Immature natural killer cell (primary cell): ENCODE data around the gene TMEM72. TPM values are rescaled to one million over a fixed set of nuclear protein-coding genes. Genes with fewer than 3 reads are reported as not detected.

Experiments
- DNase-seq, 3 donors: peaks; one replicate each; pipeline ENCODE4 v3.0.0; 2022; ENCODE audit warnings: mixed read lengths in 1 of 3
- H3K27ac Mint-ChIP-seq, 6 donors: one replicate each; pipeline ENCODE4 v1.8.0; 2020; ENCODE audit warnings: mixed read lengths in 6 of 6, mild to moderate bottlenecking in 5 of 6, inconsistent platforms in 4 of 6, moderate library complexity in 3 of 6
- H3K27me3 Mint-ChIP-seq, 3 donors: one replicate each; pipeline ENCODE4 v1.8.0; 2020 to 2021; ENCODE audit warnings: low read depth in 3 of 3, mild to moderate bottlenecking in 3 of 3, mixed read lengths in 3 of 3, moderate library complexity in 3 of 3, inconsistent platforms in 1 of 3
- H3K36me3 Mint-ChIP-seq, 3 donors: one replicate each; pipeline ENCODE4 v1.8.0; 2020; ENCODE audit warnings: mixed read lengths in 3 of 3, inconsistent platforms in 2 of 3, mild to moderate bottlenecking in 2 of 3
- H3K4me1 Mint-ChIP-seq, 2 donors: one replicate each; pipeline ENCODE4 v1.8.0; 2020; ENCODE audit warnings: inconsistent platforms in 2 of 2, mild to moderate bottlenecking in 2 of 2, mixed read lengths in 2 of 2, moderate library complexity in 1 of 2
- H3K4me3 Mint-ChIP-seq, 5 donors: one replicate each; pipeline ENCODE4 v1.8.0; 2020; ENCODE audit warnings: mild to moderate bottlenecking in 5 of 5, mixed read lengths in 5 of 5, inconsistent platforms in 3 of 5, moderate library complexity in 3 of 5
- H3K9me3 Mint-ChIP-seq, 6 donors: one replicate each; pipeline ENCODE4 v1.8.0; 2020; ENCODE audit warnings: mild to moderate bottlenecking in 6 of 6, mixed read lengths in 6 of 6, inconsistent platforms in 4 of 6, moderate library complexity in 3 of 6
- polyA plus RNA-seq, 3 donors: library from polyadenylated mRNA; unstranded; fragments of 300-500 nt; fragmentation: Illumina TruSeq; gene quantifications; one replicate each; pipeline ENCODE4 v1.2.3, GENCODE V29; 2021

TMEM72 gene
- polyA plus RNA-seq, 3 donors from 2014 or later = not detected

- H3K4me1 Mint-ChIP-seq = peaks cover 17 to 26% of the 10 kb centered on the region in 2 donors
- peaks cover 0 to 13% (median 4%) of the 10 kb centered on the region in 3 donors for H3K36me3 Mint-ChIP-seq
- H3K27me3 Mint-ChIP-seq = peaks cover 0 to 3% (median 3%) of the 10 kb centered on the region in 3 donors
- DNase-seq = no peak
- H3K4me3 Mint-ChIP-seq = no peak overlapping the region
- no peaks in the 10 kb centered on the region for H3K9me3 Mint-ChIP-seq
- H3K27ac Mint-ChIP-seq = peak overlapping the region in 3 of 6 donors; percentile 16 to 64 (median 35)
Observed at GRCh38 chr10:44978213-44978569, 67.1 kb downstream of the TMEM72 start.

DNA sequence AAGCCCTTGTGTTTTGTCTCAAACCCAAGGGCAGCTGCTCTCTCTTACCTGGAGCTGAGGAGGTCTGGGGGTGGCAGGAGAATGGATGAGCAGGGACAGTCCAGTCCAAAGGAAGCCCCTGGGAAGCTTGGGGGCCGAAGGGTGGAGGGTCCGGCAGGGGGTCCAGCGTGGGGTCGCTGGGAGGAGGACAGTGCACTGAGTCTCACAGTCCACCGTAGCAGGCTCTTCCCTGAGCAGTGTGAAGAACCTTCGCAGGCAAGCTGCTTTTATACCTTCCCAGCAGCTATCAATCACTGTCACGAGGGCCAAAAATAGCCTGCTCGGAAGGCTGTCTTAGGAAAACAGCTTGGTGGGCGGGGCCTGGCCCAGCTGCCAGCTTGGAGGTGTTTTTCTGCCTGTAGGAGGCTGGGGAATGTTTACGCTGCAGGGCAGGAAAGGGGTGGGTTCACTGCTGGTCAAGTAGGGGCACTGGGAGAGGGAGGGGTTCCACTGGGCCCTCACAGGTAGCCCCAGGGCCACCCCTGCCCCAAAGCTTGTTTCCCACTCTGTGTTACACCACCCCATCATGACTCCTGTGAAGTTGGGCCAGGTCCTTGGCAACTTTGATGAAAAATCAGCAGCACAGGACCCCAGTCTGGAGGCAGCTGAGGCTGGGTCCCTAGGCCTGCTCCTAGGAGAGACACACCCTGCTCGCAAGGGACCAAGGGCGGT lies 67.6 kb downstream of the TMEM72 start, which contains the start of gene DEPP1:
DEPP1 (minus strand) TSS at position 240 of the 711 bp plus-strand sequence. CDS start 779 bp downstream, outside the sequence.
- peaks cover 11 to 21% of the 10 kb centered on the region in 2 donors for H3K4me1 Mint-ChIP-seq
- H3K27ac Mint-ChIP-seq = peak within 1 kb of the TSS in 4 of 6 donors; percentile 16 to 64 (median 44)
- H3K4me3 Mint-ChIP-seq = no peak within 1 kb of the TSS
- H3K36me3 Mint-ChIP-seq = peaks cover 0 to 13% (median 4%) of the 10 kb centered on the region in 3 donors
- H3K9me3 Mint-ChIP-seq = no peaks in the 10 kb centered on the region
- DNase-seq = no peak
- H3K27me3 Mint-ChIP-seq = peaks cover 0 to 3% (median 3%) of the 10 kb centered on the region in 3 donors

DNA sequence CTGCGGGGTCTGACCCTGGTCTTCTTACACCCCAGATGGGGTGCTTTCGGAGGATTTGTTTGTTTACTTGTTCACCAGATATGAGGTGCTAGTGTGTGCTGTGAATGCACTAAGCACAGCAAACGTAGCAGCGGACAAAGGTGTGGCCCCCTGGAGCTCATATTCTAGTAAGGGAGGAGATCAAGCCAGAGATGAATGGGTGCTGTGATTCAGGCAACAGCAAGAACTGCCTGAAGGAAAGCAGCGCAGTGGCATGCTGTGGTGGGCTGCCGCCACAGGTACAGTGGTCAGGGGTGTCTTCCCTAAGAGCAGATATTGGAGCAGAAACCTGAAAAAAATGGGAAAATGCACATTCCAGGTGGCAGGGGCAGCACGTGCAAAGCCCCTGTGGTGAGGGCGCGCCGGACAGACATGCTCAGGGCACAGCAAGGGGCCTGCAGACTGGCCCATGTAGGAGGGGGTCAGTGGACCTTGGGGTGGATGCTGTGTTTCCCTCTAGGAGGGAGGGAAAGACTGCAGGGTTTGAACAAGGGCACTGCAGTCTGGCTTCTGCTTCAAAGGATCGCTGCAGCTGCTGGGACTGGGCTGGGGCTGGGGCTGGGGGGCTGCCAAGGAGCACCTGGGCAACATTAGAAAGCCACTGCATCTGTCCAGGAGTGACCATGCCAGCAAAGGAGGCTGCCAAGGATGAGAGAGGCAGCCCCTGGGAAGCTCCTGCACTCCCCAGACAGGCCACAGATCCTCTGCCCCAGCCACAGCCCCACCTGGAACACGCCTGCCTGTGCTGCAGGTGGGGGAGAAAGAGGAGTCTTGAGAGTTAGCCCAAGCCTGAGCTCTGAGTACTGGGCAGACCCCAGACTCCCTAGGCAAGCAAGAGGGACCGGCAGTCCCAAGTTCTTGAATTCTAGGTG lies 68.4 kb downstream of the TMEM72 start:
- H3K4me3 Mint-ChIP-seq = no peak overlapping the region
- no peaks in the 10 kb centered on the region for H3K9me3 Mint-ChIP-seq
- DNase-seq = no peak
- H3K36me3 Mint-ChIP-seq = peaks cover 0 to 13% (median 8%) of the 10 kb centered on the region in 3 donors
- H3K27me3 Mint-ChIP-seq = peaks cover 0 to 3% (median 3%) of the 10 kb centered on the region in 3 donors
- peaks cover 3 to 12% of the 10 kb centered on the region in 2 donors for H3K4me1 Mint-ChIP-seq
- peak overlapping the region in 2 of 6 donors; percentile 30 to 58 for H3K27ac Mint-ChIP-seq

- Mint-ChIP-seq H3K27me3 (peaks cover 0 to 3% (median 3%) of the 10 kb centered on the region in 3 donors), H3K4me1 (peaks cover 0 to 9% of the 10 kb centered on the region in 2 donors), H3K27ac (peak overlapping the region in 1 of 6 donors; percentile 19), H3K9me3 (no peaks in the 10 kb centered on the region), H3K4me3 (no peak overlapping the region), H3K36me3 (peaks cover 4 to 23% (median 14%) of the 10 kb centered on the region in 3 donors)
- no peak for DNase-seq
Observed at GRCh38 chr10:44980309-44981171, 69.4 kb downstream of the TMEM72 start.

- peaks cover 0 to 3% (median 0%) of the 10 kb centered on the region in 3 donors for H3K27me3 Mint-ChIP-seq
- peak overlapping the region in 2 of 6 donors; percentile 1 to 39 for H3K27ac Mint-ChIP-seq
- peaks cover 0 to 8% of the 10 kb centered on the region in 2 donors for H3K4me1 Mint-ChIP-seq
- H3K36me3 Mint-ChIP-seq = peaks cover 12 to 29% (median 23%) of the 10 kb centered on the region in 3 donors
- no peaks in the 10 kb centered on the region for H3K9me3 Mint-ChIP-seq
- H3K4me3 Mint-ChIP-seq = no peak overlapping the region
- no peak for DNase-seq
Observed at GRCh38 chr10:44981172-44982113, 70.3 kb downstream of the TMEM72 start.

DNA sequence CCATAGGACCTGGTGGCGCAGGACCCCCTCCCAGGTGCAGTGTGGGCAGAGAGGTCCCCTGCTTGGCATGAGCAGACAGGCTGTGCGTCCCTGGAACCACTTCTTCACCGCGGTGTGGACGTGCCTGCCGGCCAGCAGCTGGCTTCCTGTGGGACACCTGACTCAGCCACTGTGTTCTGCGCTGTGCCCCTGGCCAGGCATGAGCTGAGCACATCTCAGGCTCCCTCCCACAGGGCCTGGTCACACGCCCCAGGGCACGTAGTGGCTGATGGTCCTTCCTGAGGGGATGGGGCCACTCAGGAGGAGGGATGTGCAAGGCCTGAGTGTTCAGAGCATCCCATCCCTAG lies 71.0 kb downstream of the TMEM72 start:
- peaks cover 12 to 33% (median 24%) of the 10 kb centered on the region in 3 donors for H3K36me3 Mint-ChIP-seq
- H3K4me3 Mint-ChIP-seq = no peak overlapping the region
- H3K27me3 Mint-ChIP-seq = peaks cover 0 to 3% (median 2%) of the 10 kb centered on the region in 3 donors
- no peak for DNase-seq
- no peak overlapping the region for H3K27ac Mint-ChIP-seq
- no peaks in the 10 kb centered on the region for H3K9me3 Mint-ChIP-seq
- peaks cover 0 to 6% of the 10 kb centered on the region in 2 donors for H3K4me1 Mint-ChIP-seq

DNA sequence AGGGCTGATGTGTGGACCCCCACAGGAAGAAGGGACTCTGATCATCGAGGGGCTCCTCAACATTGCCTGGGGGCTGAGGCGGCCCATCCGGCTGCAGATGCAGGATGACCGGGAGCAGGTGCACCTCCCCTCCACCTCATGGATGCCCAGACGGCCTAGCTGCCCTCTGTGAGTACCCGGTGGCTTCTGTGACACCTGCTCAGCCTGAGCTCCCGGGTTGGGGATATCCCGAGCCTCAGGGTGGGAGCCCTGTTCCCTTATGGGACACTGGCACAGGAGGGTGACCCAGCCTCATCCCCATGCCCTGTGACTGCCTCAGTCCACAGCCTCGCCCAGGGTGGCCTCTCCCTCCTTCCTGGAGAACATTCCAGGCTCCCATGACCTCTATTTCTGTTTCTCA lies 71.4 kb downstream of the TMEM72 start:
- H3K4me3 Mint-ChIP-seq = no peak overlapping the region
- H3K36me3 Mint-ChIP-seq = peaks cover 12 to 35% (median 24%) of the 10 kb centered on the region in 3 donors
- no peaks in the 10 kb centered on the region for H3K9me3 Mint-ChIP-seq
- DNase-seq = no peak
- no peak overlapping the region for H3K27ac Mint-ChIP-seq
- peaks cover 0 to 6% of the 10 kb centered on the region in 2 donors for H3K4me1 Mint-ChIP-seq
- peaks cover 0 to 3% (median 2%) of the 10 kb centered on the region in 3 donors for H3K27me3 Mint-ChIP-seq

DNA sequence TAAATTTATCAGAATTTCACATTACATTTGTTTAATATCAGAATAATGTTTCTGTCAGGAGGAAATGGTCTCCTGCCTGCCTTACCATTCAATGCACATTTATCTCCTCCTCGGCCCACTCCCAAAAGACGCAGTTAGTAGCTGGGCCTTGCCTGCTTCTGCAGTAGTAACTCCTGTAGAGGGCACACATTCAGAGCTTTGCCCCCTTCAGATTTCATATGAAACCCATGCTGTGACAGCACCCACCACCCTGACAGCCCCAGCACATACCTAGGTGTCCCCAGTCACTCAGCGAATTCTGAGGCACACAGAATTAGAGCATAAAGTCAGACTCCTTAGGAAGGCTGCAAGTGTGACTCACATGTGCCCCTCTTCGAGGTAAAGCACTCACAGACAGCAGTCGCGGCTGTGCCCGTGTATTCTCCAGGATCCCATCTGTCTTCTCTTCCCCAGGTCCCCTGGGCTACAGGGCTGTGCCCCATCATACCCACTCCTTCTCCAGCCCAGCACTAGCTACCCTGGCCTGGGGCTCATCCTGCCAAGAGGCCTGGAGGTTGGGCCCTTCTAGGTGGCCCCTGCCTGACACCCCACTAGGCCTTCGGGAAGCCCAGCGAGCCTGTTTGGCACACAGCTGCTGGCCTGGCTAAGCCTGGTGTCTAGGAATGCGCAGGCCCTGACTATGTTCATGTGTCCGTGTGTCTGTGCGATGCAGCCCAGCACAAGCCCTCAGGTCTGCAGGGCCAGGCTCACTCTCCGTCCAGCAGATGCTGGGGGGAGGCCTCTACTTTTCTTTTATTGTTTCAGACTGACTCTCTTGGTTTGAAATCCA lies 72.1 kb downstream of the TMEM72 start:
- Mint-ChIP-seq H3K4me3 (no peak overlapping the region), H3K9me3 (no peaks in the 10 kb centered on the region), H3K36me3 (peaks cover 15 to 42% (median 24%) of the 10 kb centered on the region in 3 donors), H3K27ac (peak overlapping the region in 1 of 6 donors; percentile 17), H3K27me3 (peaks cover 0 to 3% (median 2%) of the 10 kb centered on the region in 3 donors), H3K4me1 (peaks cover 0 to 6% of the 10 kb centered on the region in 2 donors)
- DNase-seq = no peak

DNA sequence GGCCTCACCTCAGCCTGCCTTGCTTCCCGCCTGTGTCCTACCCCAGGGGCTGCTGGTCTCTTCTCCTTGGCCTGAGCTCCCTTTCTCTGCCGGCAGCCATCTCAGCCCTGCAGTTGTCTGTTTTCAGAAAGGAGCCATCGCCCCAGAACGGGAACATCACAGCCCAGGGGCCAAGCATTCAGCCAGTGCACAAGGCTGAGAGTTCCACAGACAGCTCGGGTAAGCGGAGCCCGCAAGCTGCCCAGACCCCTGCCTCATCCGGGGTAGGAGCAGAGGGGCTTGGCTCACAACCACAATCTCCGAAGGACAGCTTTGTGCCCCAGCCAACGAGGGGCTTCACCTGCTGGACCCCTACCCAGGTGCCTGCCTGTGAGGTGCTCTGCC lies 72.8 kb downstream of the TMEM72 start:
- Mint-ChIP-seq H3K27me3 (peaks cover 0 to 3% (median 2%) of the 10 kb centered on the region in 3 donors), H3K9me3 (no peaks in the 10 kb centered on the region), H3K27ac (no peak overlapping the region), H3K4me1 (peaks cover 0 to 6% of the 10 kb centered on the region in 2 donors), H3K4me3 (no peak overlapping the region), H3K36me3 (peaks cover 19 to 48% (median 29%) of the 10 kb centered on the region in 3 donors)
- no peak for DNase-seq

DNA sequence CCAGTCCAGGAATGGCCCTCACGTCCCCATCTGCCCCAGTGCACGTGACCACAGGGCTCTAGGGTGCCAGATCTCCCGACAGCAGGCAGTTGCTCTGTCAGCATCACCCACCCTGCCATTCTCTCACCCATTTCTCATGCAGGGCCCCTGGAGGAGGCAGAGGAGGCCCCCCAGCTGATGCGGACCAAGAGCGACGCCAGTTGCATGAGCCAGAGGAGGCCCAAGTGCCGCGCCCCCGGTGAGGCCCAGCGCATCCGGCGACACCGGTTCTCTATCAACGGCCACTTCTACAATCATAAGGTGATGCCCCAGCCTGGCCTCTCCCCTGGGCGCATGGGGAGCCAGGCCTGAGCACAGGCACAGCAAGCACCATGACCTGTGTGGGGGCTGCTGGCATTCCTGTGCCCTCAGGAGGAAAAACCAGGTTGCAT lies 73.5 kb downstream of the TMEM72 start:
- peaks cover 0 to 6% of the 10 kb centered on the region in 2 donors for H3K4me1 Mint-ChIP-seq
- H3K27me3 Mint-ChIP-seq = peaks cover 0 to 2% (median 0%) of the 10 kb centered on the region in 3 donors
- no peaks in the 10 kb centered on the region for H3K9me3 Mint-ChIP-seq
- H3K27ac Mint-ChIP-seq = no peak overlapping the region
- H3K4me3 Mint-ChIP-seq = no peak overlapping the region
- H3K36me3 Mint-ChIP-seq = peaks cover 19 to 50% (median 29%) of the 10 kb centered on the region in 3 donors
- no peak for DNase-seq

- Mint-ChIP-seq H3K27ac (no peak overlapping the region), H3K27me3 (peaks cover 0 to 2% (median 0%) of the 10 kb centered on the region in 3 donors), H3K9me3 (no peaks in the 10 kb centered on the region), H3K4me1 (peaks cover 0 to 6% of the 10 kb centered on the region in 2 donors), H3K36me3 (peaks cover 23 to 55% (median 32%) of the 10 kb centered on the region in 3 donors), H3K4me3 (no peak overlapping the region)
- no peak for DNase-seq
Observed at GRCh38 chr10:44985175-44985681, 74.1 kb downstream of the TMEM72 start.
